Central memory CD8-positive, alpha-beta T cell (primary cell): ENCODE results near the gene RPL21.
"Not testable (repeated sequence)": the region's sequence is repeated elsewhere in the genome, so short reads cannot be mapped to it uniquely, and the experiment has no call there.

Experiments used
- ATAC-seq: fragments of 150-1000 bp; cut with Tn5 transposase; replicated peaks from 2 replicates; pipeline ENCODE4 v1.10.0; 2022; ENCODE audit warnings: mild to moderate bottlenecking, moderate FRiP score, moderate number of reproducible peaks; ENCODE audit not compliant: poor library complexity, severe bottlenecking; ENCODE audit errors: extremely low read depth
- DNase-seq, 2 donors: peaks; one replicate each; pipeline ENCODE4 v3.0.0; 2021; ENCODE audit warnings: low spot score in 2 of 2
- H3K27ac Mint-ChIP-seq: one replicate; pipeline ENCODE4 v1.8.0; 2022; ENCODE audit warnings: low read depth, mild to moderate bottlenecking, moderate library complexity, mixed read lengths
- H3K27me3 Mint-ChIP-seq: one replicate; pipeline ENCODE4 v1.8.0; 2022; ENCODE audit warnings: mixed read lengths
- H3K36me3 Mint-ChIP-seq: one replicate; pipeline ENCODE4 v1.8.0; 2022; ENCODE audit warnings: mild to moderate bottlenecking, moderate library complexity, mixed read lengths; ENCODE audit not compliant: insufficient read depth
- H3K4me1 Mint-ChIP-seq: one replicate; pipeline ENCODE4 v1.8.0; 2022; ENCODE audit warnings: mixed read lengths
- H3K4me3 Mint-ChIP-seq: one replicate; pipeline ENCODE4 v1.8.0; 2022; ENCODE audit warnings: mild to moderate bottlenecking, moderate library complexity, mixed read lengths
- H3K9me3 Mint-ChIP-seq: one replicate; pipeline ENCODE4 v1.8.0; 2022; ENCODE audit warnings: mixed read lengths

The RPL21 gene

GRCh38 chr13:27280009-27280656 is 28.8 kb downstream of the RPL21 start:
- no peaks in the 10 kb centered on the region for H3K36me3 Mint-ChIP-seq
- no peaks in the 10 kb centered on the region for H3K9me3 Mint-ChIP-seq
- no peak for ATAC-seq
- H3K4me3 Mint-ChIP-seq, result no peak overlapping the region
- peaks cover 13% of the 10 kb centered on the region for H3K27me3 Mint-ChIP-seq
- H3K27ac Mint-ChIP-seq, result no peak overlapping the region
- no peaks in the 10 kb centered on the region for H3K4me1 Mint-ChIP-seq
- DNase-seq, result no peak

GRCh38 chr13:27280841-27281240 is 29.5 kb downstream of the RPL21 start:
- no peaks in the 10 kb centered on the region for H3K9me3 Mint-ChIP-seq
- H3K36me3 Mint-ChIP-seq, result no peaks in the 10 kb centered on the region
- no peak overlapping the region for H3K27ac Mint-ChIP-seq
- no peak overlapping the region for H3K4me3 Mint-ChIP-seq
- ATAC-seq (no peak), DNase-seq (no peak)
- peaks cover 13% of the 10 kb centered on the region for H3K27me3 Mint-ChIP-seq
- no peaks in the 10 kb centered on the region for H3K4me1 Mint-ChIP-seq

GRCh38 chr13:27281420-27281819 is 30.1 kb downstream of the RPL21 start:
- no peak overlapping the region for H3K4me3 Mint-ChIP-seq
- ATAC-seq, result no peak
- peaks cover 14% of the 10 kb centered on the region for H3K27me3 Mint-ChIP-seq
- no peaks in the 10 kb centered on the region for H3K4me1 Mint-ChIP-seq
- no peaks in the 10 kb centered on the region for H3K9me3 Mint-ChIP-seq
- no peaks in the 10 kb centered on the region for H3K36me3 Mint-ChIP-seq
- H3K27ac Mint-ChIP-seq, result no peak overlapping the region
- no peak for DNase-seq

GRCh38 chr13:27283906-27284493 is 32.6 kb downstream of the RPL21 start:
- Mint-ChIP-seq H3K9me3 (no peaks in the 10 kb centered on the region), H3K4me1 (no peaks in the 10 kb centered on the region), H3K27me3 (peaks cover 20% of the 10 kb centered on the region), H3K4me3 (no peak overlapping the region), H3K27ac (no peak overlapping the region), H3K36me3 (no peaks in the 10 kb centered on the region)
- ATAC-seq (no peak), DNase-seq (no peak)

GRCh38 chr13:27288392-27288791 is 37.0 kb downstream of the RPL21 start:
- Mint-ChIP-seq H3K27me3 (peaks cover 44% of the 10 kb centered on the region), H3K9me3 (no peaks in the 10 kb centered on the region), H3K4me3 (no peak overlapping the region), H3K27ac (no peak overlapping the region), H3K36me3 (no peaks in the 10 kb centered on the region), H3K4me1 (peaks cover 4% of the 10 kb centered on the region)
- ATAC-seq (no peak), DNase-seq (no peak)

- Mint-ChIP-seq H3K27ac (no peak overlapping the region), H3K4me1 (peaks cover 8% of the 10 kb centered on the region), H3K36me3 (no peaks in the 10 kb centered on the region), H3K9me3 (no peaks in the 10 kb centered on the region), H3K27me3 (peaks cover 51% of the 10 kb centered on the region), H3K4me3 (no peak overlapping the region)
- no peak for DNase-seq
- ATAC-seq, result no peak
Observed at GRCh38 chr13:27289011-27289665, 37.8 kb downstream of the RPL21 start.

- Mint-ChIP-seq H3K9me3 (no peaks in the 10 kb centered on the region), H3K27me3 (peaks cover 44% of the 10 kb centered on the region), H3K36me3 (no peaks in the 10 kb centered on the region), H3K27ac (no peak overlapping the region), H3K4me1 (peaks cover 8% of the 10 kb centered on the region), H3K4me3 (no peak overlapping the region)
- DNase-seq (no peak), ATAC-seq (no peak)
Observed at GRCh38 chr13:27290715-27291114, 39.4 kb downstream of the RPL21 start.

- H3K27me3 Mint-ChIP-seq, result peaks cover 42% of the 10 kb centered on the region
- not testable (repeated sequence) for H3K27ac Mint-ChIP-seq, H3K4me1 Mint-ChIP-seq, ATAC-seq, H3K4me3 Mint-ChIP-seq, DNase-seq, H3K36me3 Mint-ChIP-seq, H3K9me3 Mint-ChIP-seq
Observed at GRCh38 chr13:27291967-27292366, 40.6 kb downstream of the RPL21 start.

GRCh38 chr13:27293076-27293691 is 41.8 kb downstream of the RPL21 start:
- Mint-ChIP-seq H3K9me3 (no peaks in the 10 kb centered on the region), H3K4me3 (no peak overlapping the region), H3K4me1 (peaks cover 8% of the 10 kb centered on the region), H3K27me3 (peaks cover 53% of the 10 kb centered on the region), H3K36me3 (no peaks in the 10 kb centered on the region), H3K27ac (peak overlapping the region; percentile 2)
- ATAC-seq (no peak), DNase-seq (no peak)

GRCh38 chr13:27293873-27294515 is 42.6 kb downstream of the RPL21 start:
- peak overlapping the region; percentile 2 for H3K27ac Mint-ChIP-seq
- no peaks in the 10 kb centered on the region for H3K9me3 Mint-ChIP-seq
- no peaks in the 10 kb centered on the region for H3K36me3 Mint-ChIP-seq
- H3K4me3 Mint-ChIP-seq, result no peak overlapping the region
- DNase-seq (no peak), ATAC-seq (peak; percentile 36)
- peaks cover 8% of the 10 kb centered on the region for H3K4me1 Mint-ChIP-seq
- peaks cover 61% of the 10 kb centered on the region for H3K27me3 Mint-ChIP-seq

- ATAC-seq (no peak), DNase-seq (no peak)
- Mint-ChIP-seq H3K4me3 (no peak overlapping the region), H3K27me3 (peaks cover 68% of the 10 kb centered on the region), H3K9me3 (no peaks in the 10 kb centered on the region), H3K36me3 (no peaks in the 10 kb centered on the region), H3K4me1 (peaks cover 8% of the 10 kb centered on the region), H3K27ac (no peak overlapping the region)
Observed at GRCh38 chr13:27295096-27295495, 43.7 kb downstream of the RPL21 start.

- no peak for ATAC-seq
- H3K27ac Mint-ChIP-seq, result no peak overlapping the region
- H3K27me3 Mint-ChIP-seq, result peaks cover 63% of the 10 kb centered on the region
- H3K9me3 Mint-ChIP-seq, result no peaks in the 10 kb centered on the region
- no peak for DNase-seq
- peaks cover 8% of the 10 kb centered on the region for H3K4me1 Mint-ChIP-seq
- H3K36me3 Mint-ChIP-seq, result no peaks in the 10 kb centered on the region
- no peak overlapping the region for H3K4me3 Mint-ChIP-seq
Observed at GRCh38 chr13:27295660-27296059, 44.3 kb downstream of the RPL21 start.
